ENCODE results near the gene RAB12.
"Not testable (repeated sequence)": the region's sequence is repeated elsewhere in the genome, so short reads cannot be mapped to it uniquely, and the experiment has no call there.

Gene RAB12

GRCh38 chr18:8571399-8571798 lies 37.8 kb upstream of the RAB12 start:
- no peak overlapping the region for H3K4me3 ChIP-seq (ENCODE audit: control insufficient read depth, low read depth, low read length)
- TF ChIP-seq, protein P1, sequence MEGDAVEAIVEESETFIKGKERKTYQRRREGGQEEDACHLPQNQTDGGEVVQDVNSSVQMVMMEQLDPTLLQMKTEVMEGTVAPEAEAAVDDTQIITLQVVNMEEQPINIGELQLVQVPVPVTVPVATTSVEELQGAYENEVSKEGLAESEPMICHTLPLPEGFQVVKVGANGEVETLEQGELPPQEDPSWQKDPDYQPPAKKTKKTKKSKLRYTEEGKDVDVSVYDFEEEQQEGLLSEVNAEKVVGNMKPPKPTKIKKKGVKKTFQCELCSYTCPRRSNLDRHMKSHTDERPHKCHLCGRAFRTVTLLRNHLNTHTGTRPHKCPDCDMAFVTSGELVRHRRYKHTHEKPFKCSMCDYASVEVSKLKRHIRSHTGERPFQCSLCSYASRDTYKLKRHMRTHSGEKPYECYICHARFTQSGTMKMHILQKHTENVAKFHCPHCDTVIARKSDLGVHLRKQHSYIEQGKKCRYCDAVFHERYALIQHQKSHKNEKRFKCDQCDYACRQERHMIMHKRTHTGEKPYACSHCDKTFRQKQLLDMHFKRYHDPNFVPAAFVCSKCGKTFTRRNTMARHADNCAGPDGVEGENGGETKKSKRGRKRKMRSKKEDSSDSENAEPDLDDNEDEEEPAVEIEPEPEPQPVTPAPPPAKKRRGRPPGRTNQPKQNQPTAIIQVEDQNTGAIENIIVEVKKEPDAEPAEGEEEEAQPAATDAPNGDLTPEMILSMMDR (conservative IDR thresholded peaks at IDR 0.05; ENCODE audit: control insufficient read depth, insufficient read depth, low read depth, low read length), result no peak
- DNase-seq (ENCODE audit: low read depth), result no peak

- not testable (repeated sequence) for DNase-seq (ENCODE audit: low read depth); H3K4me3 ChIP-seq (ENCODE audit: control insufficient read depth, low read depth, low read length)
Measured at GRCh38 chr18:8573766-8574165, 35.5 kb upstream of the RAB12 start.

DNA sequence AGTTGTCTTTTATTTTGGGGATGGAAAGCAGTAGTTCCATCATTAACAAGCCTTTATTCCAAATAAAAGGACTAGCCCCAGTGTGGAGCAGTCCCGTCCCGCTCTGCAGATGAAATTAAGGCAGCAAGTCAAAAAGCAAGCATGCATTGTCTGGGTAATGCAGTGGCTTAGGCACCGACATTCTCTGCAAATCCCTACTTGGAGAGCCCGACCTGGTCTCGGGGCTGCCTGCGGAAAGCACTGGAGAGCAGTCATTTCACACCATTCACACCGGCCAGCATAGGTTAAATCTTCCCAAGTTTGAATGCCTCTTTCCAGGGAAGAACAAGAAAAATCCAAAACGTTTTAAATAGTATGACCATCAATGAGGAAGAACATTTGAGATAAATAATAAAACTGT lies 24.4 kb upstream of the RAB12 start:
- TF ChIP-seq, protein P1 (conservative IDR thresholded peaks at IDR 0.05; ENCODE audit: control insufficient read depth, insufficient read depth, low read depth, low read length), result no peak
- DNase-seq (ENCODE audit: low read depth), result no peak
- H3K4me3 ChIP-seq (ENCODE audit: control insufficient read depth, low read depth, low read length), result no peak overlapping the region

DNA sequence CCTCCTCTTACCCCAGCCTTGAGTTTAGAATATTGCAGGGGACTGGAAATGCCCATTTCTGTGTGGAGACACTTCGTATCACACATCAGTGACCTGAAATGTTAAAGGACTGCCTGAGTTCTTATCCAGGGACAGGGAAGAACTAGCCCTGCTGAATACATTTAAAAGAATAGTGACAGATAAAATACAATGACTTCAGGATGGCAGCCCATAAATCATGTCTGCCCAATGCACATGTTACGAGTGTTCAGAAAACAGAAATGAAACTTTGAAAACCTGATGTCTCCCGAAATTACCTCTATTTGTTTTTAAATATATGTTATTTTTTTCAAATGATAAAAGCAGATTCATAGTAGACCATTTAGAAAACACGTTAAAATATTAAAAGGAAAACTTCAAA lies 22.3 kb upstream of the RAB12 start:
- no peak overlapping the region for H3K4me3 ChIP-seq (ENCODE audit: control insufficient read depth, low read depth, low read length)
- DNase-seq (ENCODE audit: low read depth), result no peak
- TF ChIP-seq, protein P1 (conservative IDR thresholded peaks at IDR 0.05; ENCODE audit: control insufficient read depth, insufficient read depth, low read depth, low read length), result no peak

DNA sequence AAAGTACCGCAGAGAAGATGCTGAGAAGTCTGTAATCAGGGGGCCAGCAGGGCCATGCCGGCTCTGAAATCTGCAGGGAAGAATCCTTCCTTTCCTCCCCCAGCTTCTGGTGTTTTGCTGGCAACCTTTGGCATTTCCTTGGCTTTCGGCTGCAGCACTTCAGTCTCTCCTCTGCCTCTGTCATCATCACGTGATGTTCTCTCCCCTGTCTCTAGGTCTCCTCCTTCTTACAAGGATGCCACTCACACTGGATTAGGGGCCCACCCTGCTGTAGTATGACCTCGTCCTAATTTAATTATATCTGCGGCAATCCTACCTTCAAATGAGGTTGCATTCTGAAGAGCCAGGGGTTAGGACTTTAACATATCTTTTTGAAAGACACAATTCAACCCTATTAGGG lies 13.8 kb upstream of the RAB12 start:
- TF ChIP-seq, protein P1 (conservative IDR thresholded peaks at IDR 0.05; ENCODE audit: control insufficient read depth, insufficient read depth, low read depth, low read length), result no peak
- no peak overlapping the region for H3K4me3 ChIP-seq (ENCODE audit: control insufficient read depth, low read depth, low read length)
- no peak for DNase-seq (ENCODE audit: low read depth)

- no peak for DNase-seq (ENCODE audit: low read depth)
- TF ChIP-seq, protein P1 (conservative IDR thresholded peaks at IDR 0.05; ENCODE audit: control insufficient read depth, insufficient read depth, low read depth, low read length), result no peak
- H3K4me3 ChIP-seq (ENCODE audit: control insufficient read depth, low read depth, low read length), result no peak overlapping the region
Measured at GRCh38 chr18:8601277-8602032, 7.8 kb upstream of the RAB12 start.

GRCh38 chr18:8602040-8602439 lies 7.2 kb upstream of the RAB12 start:
- H3K4me3 ChIP-seq (ENCODE audit: control insufficient read depth, low read depth, low read length), result no peak overlapping the region
- TF ChIP-seq, protein P1 (conservative IDR thresholded peaks at IDR 0.05; ENCODE audit: control insufficient read depth, insufficient read depth, low read depth, low read length), result no peak
- no peak for DNase-seq (ENCODE audit: low read depth)
